ENCODE results near the gene YLPM1.

- TF ChIP-seq CTCF (conservative IDR thresholded peaks at IDR 0.05; ENCODE audit: low read depth, low read length) = no peak
- TF ChIP-seq EZH2 (IDR thresholded peaks at IDR 0.05; ENCODE audit: borderline replicate concordance, low read depth, low read length, poor library complexity, severe bottlenecking) = no peak
Observed at GRCh38 chr14:74826574-74826973, 63.5 kb downstream of the YLPM1 start.

Measured in A673 (cell line).